ENCODE data around the gene LMAN1L. TPM values are rescaled to one million over a fixed set of nuclear protein-coding genes. Genes with fewer than 3 reads are reported as not detected.

LMAN1L gene
- polyA plus RNA-seq, 1 donor = not detected

GRCh38 chr15:74858369-74858740, 45.7 kb downstream of the LMAN1L start:
- DNase-seq = no peak

- no peak for DNase-seq
Measured at GRCh38 chr15:74863239-74864056, 50.8 kb downstream of the LMAN1L start.

GRCh38 chr15:74864296-74864695, 51.7 kb downstream of the LMAN1L start:
- DNase-seq = no peak

- no peak for DNase-seq
Measured at GRCh38 chr15:74865316-74865715, 52.7 kb downstream of the LMAN1L start.

GRCh38 chr15:74866090-74866489, 53.5 kb downstream of the LMAN1L start:
- no peak for DNase-seq

GRCh38 chr15:74867466-74868038, 54.9 kb downstream of the LMAN1L start:
- no peak for DNase-seq

GRCh38 chr15:74868059-74868458, 55.4 kb downstream of the LMAN1L start:
- no peak for DNase-seq

- DNase-seq = no peak
Measured at GRCh38 chr15:74869372-74869725, 56.7 kb downstream of the LMAN1L start.

- DNase-seq = no peak
Measured at GRCh38 chr15:74869726-74870407, 57.2 kb downstream of the LMAN1L start.

GRCh38 chr15:74870436-74871215, 58.0 kb downstream of the LMAN1L start:
- no peak for DNase-seq

GRCh38 chr15:74872702-74873035, 60.0 kb downstream of the LMAN1L start:
- no peak for DNase-seq

- DNase-seq = peak; percentile 95
Measured at GRCh38 chr15:74873036-74873755, 60.6 kb downstream of the LMAN1L start, which contains the start of gene SCAMP2. Gene SCAMP2 (minus strand): TSS chr15:74873365. CDS start chr15:74873255, 110 bp downstream.

GRCh38 chr15:74873756-74874424, 61.3 kb downstream of the LMAN1L start:
- DNase-seq = no peak

Other genes starting within 250 kb of the LMAN1L start
- 81.6 TPM for gene CLK3, start 197.0 kb upstream of the LMAN1L start, polyA plus RNA-seq (ENCODE audit: insufficient read length)
- 45.3 TPM for gene EDC3, start 116.8 kb upstream of the LMAN1L start, polyA plus RNA-seq (ENCODE audit: insufficient read length)
- not detected for gene CYP1A1, start 87.3 kb upstream of the LMAN1L start, polyA plus RNA-seq (ENCODE audit: insufficient read length)
- gene CYP1A2, start 64.0 kb upstream of the LMAN1L start, polyA plus RNA-seq (ENCODE audit: insufficient read length) = 0.18 TPM
- gene CSK, start 30.8 kb upstream of the LMAN1L start, polyA plus RNA-seq (ENCODE audit: insufficient read length) = 46.2 TPM
- not detected for gene CPLX3, start 13.8 kb downstream of the LMAN1L start, polyA plus RNA-seq (ENCODE audit: insufficient read length)
- gene ULK3, start 30.3 kb downstream of the LMAN1L start, polyA plus RNA-seq (ENCODE audit: insufficient read length) = 32.5 TPM
- 64.7 TPM for gene SCAMP2, start 60.5 kb downstream of the LMAN1L start, polyA plus RNA-seq (ENCODE audit: insufficient read length)
- gene MPI, start 77.2 kb downstream of the LMAN1L start, polyA plus RNA-seq (ENCODE audit: insufficient read length) = 65.7 TPM
- gene FAM219B, start 94.0 kb downstream of the LMAN1L start, polyA plus RNA-seq (ENCODE audit: insufficient read length) = 60.9 TPM
- gene COX5A, start 125.2 kb downstream of the LMAN1L start, polyA plus RNA-seq (ENCODE audit: insufficient read length) = 192 TPM
- 3.1 TPM for gene RPP25, start 143.9 kb downstream of the LMAN1L start, polyA plus RNA-seq (ENCODE audit: insufficient read length)
- gene SCAMP5, start 182.7 kb downstream of the LMAN1L start, polyA plus RNA-seq (ENCODE audit: insufficient read length) = 47.9 TPM
- gene PPCDC, start 210.8 kb downstream of the LMAN1L start, polyA plus RNA-seq (ENCODE audit: insufficient read length) = 13.3 TPM

All from left kidney (tissue), 2 donors.